ENCODE results near the gene HMG20A. TPM values are rescaled to one million over a fixed set of nuclear protein-coding genes. Genes with fewer than 3 reads are reported as not detected.

The HMG20A gene
- total and polyA plus RNA-seq, 2 donors, result 17.8 to 52.1 TPM

- no peaks in the 10 kb centered on the region for H3K4me1 ChIP-seq (ENCODE audit: insufficient read depth)
- no peaks in the 10 kb centered on the region for H3K36me3 ChIP-seq (ENCODE audit: insufficient read depth)
- no peak overlapping the region for H3K4me3 ChIP-seq (ENCODE audit: low read depth, low read length)
- WGBS, result 57% methylated on average over 4 of the region's 4 CpGs
- DNase-seq (ENCODE audit: extremely low spot score), result no peak
- no peak overlapping the region for H3K27ac ChIP-seq (ENCODE audit: low read depth)
Measured at GRCh38 chr15:77508541-77509243, 88.0 kb downstream of the HMG20A start.

GRCh38 chr15:77510066-77511057 lies 89.7 kb downstream of the HMG20A start:
- 86% methylated on average over 11 of the region's 11 CpGs for WGBS
- no peak overlapping the region for H3K27ac ChIP-seq (ENCODE audit: low read depth)
- DNase-seq (ENCODE audit: extremely low spot score), result no peak
- H3K36me3 ChIP-seq (ENCODE audit: insufficient read depth), result no peaks in the 10 kb centered on the region
- no peak overlapping the region for H3K4me3 ChIP-seq (ENCODE audit: low read depth, low read length)
- H3K4me1 ChIP-seq (ENCODE audit: insufficient read depth), result no peaks in the 10 kb centered on the region

GRCh38 chr15:77511869-77512268 lies 91.2 kb downstream of the HMG20A start:
- Histone ChIP-seq H3K4me3 (ENCODE audit: low read depth, low read length) (no peak overlapping the region), H3K4me1 (ENCODE audit: insufficient read depth) (no peaks in the 10 kb centered on the region), H3K36me3 (ENCODE audit: insufficient read depth) (no peaks in the 10 kb centered on the region), H3K27ac (ENCODE audit: low read depth) (no peak overlapping the region)
- 99% methylated on average over 1 of the region's 1 CpG for WGBS
- no peak for DNase-seq (ENCODE audit: extremely low spot score)

GRCh38 chr15:77513226-77513625 lies 92.5 kb downstream of the HMG20A start:
- DNase-seq (ENCODE audit: extremely low spot score), result no peak
- Histone ChIP-seq H3K4me3 (ENCODE audit: low read depth, low read length) (no peak overlapping the region), H3K36me3 (ENCODE audit: insufficient read depth) (no peaks in the 10 kb centered on the region), H3K27ac (ENCODE audit: low read depth) (no peak overlapping the region), H3K4me1 (ENCODE audit: insufficient read depth) (no peaks in the 10 kb centered on the region)
- WGBS, result 94% methylated on average over 4 of the region's 4 CpGs

GRCh38 chr15:77514641-77515402 lies 94.1 kb downstream of the HMG20A start:
- Histone ChIP-seq H3K4me1 (ENCODE audit: insufficient read depth) (no peaks in the 10 kb centered on the region), H3K27ac (ENCODE audit: low read depth) (no peak overlapping the region), H3K4me3 (ENCODE audit: low read depth, low read length) (no peak overlapping the region), H3K36me3 (ENCODE audit: insufficient read depth) (no peaks in the 10 kb centered on the region)
- WGBS, result 85% methylated on average over 11 of the region's 11 CpGs
- no peak for DNase-seq (ENCODE audit: extremely low spot score)

- Histone ChIP-seq H3K4me1 (ENCODE audit: insufficient read depth) (no peaks in the 10 kb centered on the region), H3K27ac (ENCODE audit: low read depth) (no peak overlapping the region), H3K36me3 (ENCODE audit: insufficient read depth) (no peaks in the 10 kb centered on the region), H3K4me3 (ENCODE audit: low read depth, low read length) (no peak overlapping the region)
- WGBS, result 95% methylated on average over 2 of the region's 2 CpGs
- DNase-seq (ENCODE audit: extremely low spot score), result no peak
Measured at GRCh38 chr15:77515613-77516012, 94.9 kb downstream of the HMG20A start.

GRCh38 chr15:77516076-77516475 lies 95.4 kb downstream of the HMG20A start:
- Histone ChIP-seq H3K4me1 (ENCODE audit: insufficient read depth) (no peaks in the 10 kb centered on the region), H3K27ac (ENCODE audit: low read depth) (no peak overlapping the region), H3K36me3 (ENCODE audit: insufficient read depth) (no peaks in the 10 kb centered on the region), H3K4me3 (ENCODE audit: low read depth, low read length) (no peak overlapping the region)
- no peak for DNase-seq (ENCODE audit: extremely low spot score)
- 92% methylated on average over 7 of the region's 7 CpGs for WGBS

- H3K4me1 ChIP-seq (ENCODE audit: insufficient read depth), result no peaks in the 10 kb centered on the region
- H3K4me3 ChIP-seq (ENCODE audit: low read depth, low read length), result no peak overlapping the region
- WGBS, result 96% methylated on average over 12 of the region's 12 CpGs
- H3K36me3 ChIP-seq (ENCODE audit: insufficient read depth), result no peaks in the 10 kb centered on the region
- DNase-seq (ENCODE audit: extremely low spot score), result no peak
- H3K27ac ChIP-seq (ENCODE audit: low read depth), result no peak overlapping the region
Measured at GRCh38 chr15:77516786-77517185, 96.1 kb downstream of the HMG20A start.

- no peak overlapping the region for H3K27ac ChIP-seq (ENCODE audit: low read depth)
- WGBS, result 89% methylated on average over 7 of the region's 7 CpGs
- no peak for DNase-seq (ENCODE audit: extremely low spot score)
- H3K4me3 ChIP-seq (ENCODE audit: low read depth, low read length), result no peak overlapping the region
- no peaks in the 10 kb centered on the region for H3K36me3 ChIP-seq (ENCODE audit: insufficient read depth)
- no peaks in the 10 kb centered on the region for H3K4me1 ChIP-seq (ENCODE audit: insufficient read depth)
Measured at GRCh38 chr15:77517579-77517978, 96.9 kb downstream of the HMG20A start.

GRCh38 chr15:77518458-77518857 lies 97.8 kb downstream of the HMG20A start:
- no peaks in the 10 kb centered on the region for H3K4me1 ChIP-seq (ENCODE audit: insufficient read depth)
- no peaks in the 10 kb centered on the region for H3K36me3 ChIP-seq (ENCODE audit: insufficient read depth)
- H3K27ac ChIP-seq (ENCODE audit: low read depth), result no peak overlapping the region
- no peak overlapping the region for H3K4me3 ChIP-seq (ENCODE audit: low read depth, low read length)
- DNase-seq (ENCODE audit: extremely low spot score), result no peak
- 96% methylated on average over 6 of the region's 6 CpGs for WGBS

GRCh38 chr15:77519540-77519939 lies 98.9 kb downstream of the HMG20A start:
- DNase-seq (ENCODE audit: extremely low spot score), result no peak
- Histone ChIP-seq H3K27ac (ENCODE audit: low read depth) (no peak overlapping the region), H3K4me1 (ENCODE audit: insufficient read depth) (no peaks in the 10 kb centered on the region), H3K36me3 (ENCODE audit: insufficient read depth) (no peaks in the 10 kb centered on the region), H3K4me3 (ENCODE audit: low read depth, low read length) (no peak overlapping the region)
- WGBS, result 84% methylated on average over 3 of the region's 3 CpGs

GRCh38 chr15:77521206-77521605 lies 100.5 kb downstream of the HMG20A start:
- no peaks in the 10 kb centered on the region for H3K4me1 ChIP-seq (ENCODE audit: insufficient read depth)
- DNase-seq (ENCODE audit: extremely low spot score), result no peak
- 93% methylated on average over 6 of the region's 6 CpGs for WGBS
- H3K4me3 ChIP-seq (ENCODE audit: low read depth, low read length), result no peak overlapping the region
- H3K27ac ChIP-seq (ENCODE audit: low read depth), result no peak overlapping the region
- H3K36me3 ChIP-seq (ENCODE audit: insufficient read depth), result no peaks in the 10 kb centered on the region

GRCh38 chr15:77525400-77525811 lies 104.7 kb downstream of the HMG20A start:
- peaks cover 3% of the 10 kb centered on the region for H3K4me1 ChIP-seq (ENCODE audit: insufficient read depth)
- no peak for DNase-seq (ENCODE audit: extremely low spot score)
- H3K4me3 ChIP-seq (ENCODE audit: low read depth, low read length), result no peak overlapping the region
- no peak overlapping the region for H3K27ac ChIP-seq (ENCODE audit: low read depth)
- no peaks in the 10 kb centered on the region for H3K36me3 ChIP-seq (ENCODE audit: insufficient read depth)
- WGBS, result 84% methylated on average over 6 of the region's 6 CpGs

All from urinary bladder (tissue), 4 donors.